Transverse colon (tissue), 3 donors: Measurements from ENCODE around the gene HOXB1.

ENCODE experiments used
- POLR2A ChIP-seq: fragments of 450-650 bp; IDR thresholded peaks from one replicate; pipeline ENCODE4 v1.6.1; 2016; ENCODE audit warnings: antibody characterized with exemption, mild to moderate bottlenecking, moderate library complexity
- TF ChIP-seq, protein P1 (sequence below), 5 experiments: fragments of 200-600 bp in 3 of 5; fragments of 450-650 bp in 2 of 5; sonication (generic) in 3 of 5; IDR thresholded peaks; 1 replicate in 2 of 5; 2 replicates in 3 of 5; pipeline ENCODE4 v1.5.1; 2016 to 2017; ENCODE audit warnings: antibody characterized with exemption in 5 of 5, inconsistent platforms in 3 of 5, mild to moderate bottlenecking in 2 of 5, moderate library complexity in 1 of 5

DNA sequence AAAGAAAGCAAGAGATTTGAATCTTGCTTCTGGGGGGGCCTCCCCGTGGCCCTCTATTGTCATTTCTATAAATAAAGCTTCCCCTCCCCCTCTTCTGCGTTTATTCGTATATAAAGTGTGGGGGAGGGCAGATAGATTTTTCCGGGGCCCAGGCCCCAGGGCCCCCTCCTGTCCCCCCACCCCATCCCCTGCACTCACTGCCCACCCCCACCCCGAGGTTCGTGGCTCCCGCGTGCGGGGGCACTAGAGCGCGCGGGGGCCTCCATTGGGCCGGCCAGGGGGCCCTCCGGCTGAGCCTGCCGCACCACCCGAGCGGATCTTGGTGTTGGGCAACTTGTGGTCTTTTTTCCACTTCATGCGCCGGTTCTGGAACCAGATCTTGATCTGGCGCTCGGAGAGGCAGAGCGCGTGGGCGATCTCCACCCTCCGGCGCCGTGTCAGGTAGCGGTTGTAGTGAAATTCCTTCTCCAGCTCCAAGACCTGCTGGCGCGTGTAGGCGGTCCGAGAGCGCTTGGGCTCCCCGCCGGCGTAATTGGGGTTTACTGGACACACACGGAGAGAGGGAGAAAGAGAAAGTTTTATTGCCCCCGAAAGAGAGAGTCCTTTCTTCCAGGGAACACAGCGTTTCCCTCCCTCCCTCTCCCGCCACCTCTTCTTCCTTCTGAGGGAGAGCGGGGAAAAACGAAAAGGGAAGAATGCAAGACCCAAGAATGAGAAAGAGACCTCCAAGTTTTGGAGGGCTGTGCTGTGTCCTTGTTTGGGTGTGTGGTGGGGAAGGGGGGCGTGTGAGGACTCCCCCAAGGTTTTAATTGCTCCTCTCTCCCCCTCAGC is 45.9 kb upstream of the HOXB1 start:
- TF ChIP-seq, protein P1, sequence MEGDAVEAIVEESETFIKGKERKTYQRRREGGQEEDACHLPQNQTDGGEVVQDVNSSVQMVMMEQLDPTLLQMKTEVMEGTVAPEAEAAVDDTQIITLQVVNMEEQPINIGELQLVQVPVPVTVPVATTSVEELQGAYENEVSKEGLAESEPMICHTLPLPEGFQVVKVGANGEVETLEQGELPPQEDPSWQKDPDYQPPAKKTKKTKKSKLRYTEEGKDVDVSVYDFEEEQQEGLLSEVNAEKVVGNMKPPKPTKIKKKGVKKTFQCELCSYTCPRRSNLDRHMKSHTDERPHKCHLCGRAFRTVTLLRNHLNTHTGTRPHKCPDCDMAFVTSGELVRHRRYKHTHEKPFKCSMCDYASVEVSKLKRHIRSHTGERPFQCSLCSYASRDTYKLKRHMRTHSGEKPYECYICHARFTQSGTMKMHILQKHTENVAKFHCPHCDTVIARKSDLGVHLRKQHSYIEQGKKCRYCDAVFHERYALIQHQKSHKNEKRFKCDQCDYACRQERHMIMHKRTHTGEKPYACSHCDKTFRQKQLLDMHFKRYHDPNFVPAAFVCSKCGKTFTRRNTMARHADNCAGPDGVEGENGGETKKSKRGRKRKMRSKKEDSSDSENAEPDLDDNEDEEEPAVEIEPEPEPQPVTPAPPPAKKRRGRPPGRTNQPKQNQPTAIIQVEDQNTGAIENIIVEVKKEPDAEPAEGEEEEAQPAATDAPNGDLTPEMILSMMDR (IDR thresholded peaks at IDR 0.05) = no peak
- TF ChIP-seq POLR2A = no peak
